ENCODE data around the gene MMEL1.
"Not testable (repeated sequence)": the region's sequence is repeated elsewhere in the genome, so short reads cannot be mapped to it uniquely, and the experiment has no call there.

Gene MMEL1

GRCh38 chr1:2652152-2652925, 19.5 kb upstream of the MMEL1 start:
- not testable (repeated sequence) for ATAC-seq (replicated peaks; ENCODE audit: extremely low read depth, poor library complexity, severe bottlenecking); H3K36me3 Mint-ChIP-seq (ENCODE audit: insufficient read depth); DNase-seq (ENCODE audit: low spot score in 2 of 2); H3K4me3 Mint-ChIP-seq; H3K9me3 Mint-ChIP-seq; H3K4me1 Mint-ChIP-seq; H3K27ac Mint-ChIP-seq (ENCODE audit: low read depth)
- H3K27me3 Mint-ChIP-seq = peaks cover 57% of the 10 kb centered on the region

- Mint-ChIP-seq H3K27me3 (peaks cover 55% of the 10 kb centered on the region), H3K4me3 (no peak overlapping the region), H3K4me1 (no peaks in the 10 kb centered on the region), H3K36me3 (ENCODE audit: insufficient read depth) (peaks cover 2% of the 10 kb centered on the region), H3K9me3 (peaks cover 12% of the 10 kb centered on the region), H3K27ac (ENCODE audit: low read depth) (no peak overlapping the region)
- ATAC-seq (replicated peaks; ENCODE audit: extremely low read depth, poor library complexity, severe bottlenecking) (no peak), DNase-seq (ENCODE audit: low spot score in 2 of 2) (no peak)
Observed at GRCh38 chr1:2650967-2651645, 18.3 kb upstream of the MMEL1 start.

GRCh38 chr1:2646837-2647236, 14.0 kb upstream of the MMEL1 start:
- H3K27me3 Mint-ChIP-seq = peaks cover 13% of the 10 kb centered on the region
- no peak for DNase-seq (ENCODE audit: low spot score in 2 of 2)
- ATAC-seq (replicated peaks; ENCODE audit: extremely low read depth, poor library complexity, severe bottlenecking) = no peak
- H3K27ac Mint-ChIP-seq (ENCODE audit: low read depth) = no peak overlapping the region
- no peak overlapping the region for H3K4me3 Mint-ChIP-seq
- H3K36me3 Mint-ChIP-seq (ENCODE audit: insufficient read depth) = peaks cover 7% of the 10 kb centered on the region
- peaks cover 11% of the 10 kb centered on the region for H3K4me1 Mint-ChIP-seq
- peaks cover 12% of the 10 kb centered on the region for H3K9me3 Mint-ChIP-seq

- Mint-ChIP-seq H3K4me3 (no peak overlapping the region), H3K4me1 (peaks cover 11% of the 10 kb centered on the region), H3K27me3 (peaks cover 2% of the 10 kb centered on the region), H3K36me3 (ENCODE audit: insufficient read depth) (peaks cover 7% of the 10 kb centered on the region), H3K9me3 (peaks cover 12% of the 10 kb centered on the region), H3K27ac (ENCODE audit: low read depth) (peak overlapping the region; percentile 70)
- ATAC-seq (replicated peaks; ENCODE audit: extremely low read depth, poor library complexity, severe bottlenecking) = no peak
- DNase-seq (ENCODE audit: low spot score in 2 of 2) = no peak
Observed at GRCh38 chr1:2645776-2646175, 13.0 kb upstream of the MMEL1 start.

- Mint-ChIP-seq H3K9me3 (peaks cover 12% of the 10 kb centered on the region), H3K27me3 (no peaks in the 10 kb centered on the region), H3K27ac (ENCODE audit: low read depth) (no peak overlapping the region), H3K36me3 (ENCODE audit: insufficient read depth) (peaks cover 7% of the 10 kb centered on the region), H3K4me3 (no peak overlapping the region), H3K4me1 (peaks cover 11% of the 10 kb centered on the region)
- DNase-seq (ENCODE audit: low spot score in 2 of 2) = no peak
- ATAC-seq (replicated peaks; ENCODE audit: extremely low read depth, poor library complexity, severe bottlenecking) = no peak
Observed at GRCh38 chr1:2645143-2645542, 12.3 kb upstream of the MMEL1 start.

- DNase-seq (ENCODE audit: low spot score in 2 of 2) (no peak), ATAC-seq (replicated peaks; ENCODE audit: extremely low read depth, poor library complexity, severe bottlenecking) (no peak)
- H3K36me3 Mint-ChIP-seq (ENCODE audit: insufficient read depth) = peaks cover 7% of the 10 kb centered on the region
- H3K4me1 Mint-ChIP-seq = peaks cover 11% of the 10 kb centered on the region
- H3K27ac Mint-ChIP-seq (ENCODE audit: low read depth) = no peak overlapping the region
- H3K4me3 Mint-ChIP-seq = no peak overlapping the region
- H3K27me3 Mint-ChIP-seq = no peaks in the 10 kb centered on the region
- peaks cover 12% of the 10 kb centered on the region for H3K9me3 Mint-ChIP-seq
Observed at GRCh38 chr1:2644591-2645101, 11.8 kb upstream of the MMEL1 start.

- H3K27me3 Mint-ChIP-seq = no peaks in the 10 kb centered on the region
- H3K36me3 Mint-ChIP-seq (ENCODE audit: insufficient read depth) = peaks cover 9% of the 10 kb centered on the region
- DNase-seq (ENCODE audit: low spot score in 2 of 2) (no peak), ATAC-seq (replicated peaks; ENCODE audit: extremely low read depth, poor library complexity, severe bottlenecking) (no peak)
- peaks cover 12% of the 10 kb centered on the region for H3K9me3 Mint-ChIP-seq
- peaks cover 11% of the 10 kb centered on the region for H3K4me1 Mint-ChIP-seq
- peak overlapping the region; percentile 59 for H3K4me3 Mint-ChIP-seq
- H3K27ac Mint-ChIP-seq (ENCODE audit: low read depth) = peak overlapping the region; percentile 78
Observed at GRCh38 chr1:2644171-2644570, 11.4 kb upstream of the MMEL1 start.

GRCh38 chr1:2643414-2644077, 10.7 kb upstream of the MMEL1 start:
- Mint-ChIP-seq H3K9me3 (peaks cover 12% of the 10 kb centered on the region), H3K27ac (ENCODE audit: low read depth) (peak overlapping the region; percentile 78), H3K4me1 (peaks cover 11% of the 10 kb centered on the region), H3K4me3 (peak overlapping the region; percentile 59), H3K36me3 (ENCODE audit: insufficient read depth) (peaks cover 9% of the 10 kb centered on the region), H3K27me3 (no peaks in the 10 kb centered on the region)
- ATAC-seq (replicated peaks; ENCODE audit: extremely low read depth, poor library complexity, severe bottlenecking) = no peak
- no peak for DNase-seq (ENCODE audit: low spot score in 2 of 2)

- H3K27me3 Mint-ChIP-seq = no peaks in the 10 kb centered on the region
- peaks cover 11% of the 10 kb centered on the region for H3K4me1 Mint-ChIP-seq
- peaks cover 9% of the 10 kb centered on the region for H3K36me3 Mint-ChIP-seq (ENCODE audit: insufficient read depth)
- DNase-seq (ENCODE audit: low spot score in 2 of 2) (peak; percentile 89 to 93), ATAC-seq (replicated peaks; ENCODE audit: extremely low read depth, poor library complexity, severe bottlenecking) (peak; percentile 89)
- H3K9me3 Mint-ChIP-seq = peaks cover 7% of the 10 kb centered on the region
- H3K27ac Mint-ChIP-seq (ENCODE audit: low read depth) = peak overlapping the region; percentile 93
- peak overlapping the region; percentile 81 for H3K4me3 Mint-ChIP-seq
Observed at GRCh38 chr1:2642560-2643413, 10.0 kb upstream of the MMEL1 start.

GRCh38 chr1:2642131-2642559, 9.3 kb upstream of the MMEL1 start:
- Mint-ChIP-seq H3K27ac (ENCODE audit: low read depth) (peak overlapping the region; percentile 93), H3K4me1 (peaks cover 12% of the 10 kb centered on the region), H3K36me3 (ENCODE audit: insufficient read depth) (peaks cover 9% of the 10 kb centered on the region), H3K27me3 (no peaks in the 10 kb centered on the region), H3K9me3 (peaks cover 5% of the 10 kb centered on the region), H3K4me3 (peak overlapping the region; percentile 81)
- no peak for DNase-seq (ENCODE audit: low spot score in 2 of 2)
- no peak for ATAC-seq (replicated peaks; ENCODE audit: extremely low read depth, poor library complexity, severe bottlenecking)

GRCh38 chr1:2641381-2642130, 8.7 kb upstream of the MMEL1 start:
- H3K4me1 Mint-ChIP-seq = peaks cover 16% of the 10 kb centered on the region
- ATAC-seq (replicated peaks; ENCODE audit: extremely low read depth, poor library complexity, severe bottlenecking) = no peak
- H3K9me3 Mint-ChIP-seq = no peaks in the 10 kb centered on the region
- H3K27me3 Mint-ChIP-seq = no peaks in the 10 kb centered on the region
- no peak overlapping the region for H3K27ac Mint-ChIP-seq (ENCODE audit: low read depth)
- no peak for DNase-seq (ENCODE audit: low spot score in 2 of 2)
- peak overlapping the region; percentile 81 for H3K4me3 Mint-ChIP-seq
- H3K36me3 Mint-ChIP-seq (ENCODE audit: insufficient read depth) = peaks cover 9% of the 10 kb centered on the region
